T-helper 1 cell (primary cell): ENCODE data around the gene NDUFA3.
"Not testable (repeated sequence)": the region's sequence is repeated elsewhere in the genome, so short reads cannot be mapped to it uniquely, and the experiment has no call there.

Source experiments
- DNase-seq, 5 donors: peaks; one replicate each; pipeline ENCODE4 v3.0.0-alpha.2; 2012 to 2020
- total RNA-seq, 4 donors: gene quantifications; one replicate each; lab custom pipeline; 2026; lab: John Stamatoyannopoulos, UW

Gene NDUFA3
- 12.6 to 25.4 (median 19.1) reads per million in 4 donors for total RNA-seq

GRCh38 chr19:54102421-54103169 lies at the start of gene NDUFA3:
TSS of gene NDUFA3 (plus strand) at chr19:54102855. CDS start at chr19:54102879, 24 bp downstream.
- peak; percentile 96 to 99 (median 98) for DNase-seq

- DNase-seq: no peak
Observed at GRCh38 chr19:54062643-54063042, 40.0 kb upstream of the NDUFA3 start.

- DNase-seq: no peak
Observed at GRCh38 chr19:54063350-54064116, 39.1 kb upstream of the NDUFA3 start, which contains the start of gene VSTM1. TSS of gene VSTM1 (minus strand) at chr19:54063897. CDS start at chr19:54063777, 120 bp downstream.

GRCh38 chr19:54069470-54069869 lies 33.2 kb upstream of the NDUFA3 start:
- no peak for DNase-seq

GRCh38 chr19:54073829-54074228 lies 28.8 kb upstream of the NDUFA3 start:
- DNase-seq: no peak

- no peak for DNase-seq
Observed at GRCh38 chr19:54074851-54075250, 27.8 kb upstream of the NDUFA3 start.

GRCh38 chr19:54077334-54077733 lies 25.3 kb upstream of the NDUFA3 start:
- DNase-seq: no peak

- DNase-seq: no peak
Observed at GRCh38 chr19:54081032-54081431, 21.6 kb upstream of the NDUFA3 start, which contains the start of gene TARM1. TSS of gene TARM1 (minus strand) at chr19:54081365. CDS start at chr19:54081340, 25 bp downstream.

- no peak for DNase-seq
Observed at GRCh38 chr19:54084410-54084809, 18.2 kb upstream of the NDUFA3 start.

- no peak for DNase-seq
Observed at GRCh38 chr19:54094426-54095000, 8.1 kb upstream of the NDUFA3 start.

GRCh38 chr19:54095136-54095858 lies 7.4 kb upstream of the NDUFA3 start:
- no peak for DNase-seq

- DNase-seq: peak in 4 of 5 donors; percentile 15 to 55 (median 38)
Observed at GRCh38 chr19:54095859-54096616, 6.6 kb upstream of the NDUFA3 start.

- DNase-seq: peak in 1 of 5 donors; percentile 44
Observed at GRCh38 chr19:54096617-54097106, 6.0 kb upstream of the NDUFA3 start.

GRCh38 chr19:54099190-54099902 lies 3.3 kb upstream of the NDUFA3 start:
- DNase-seq: no peak

- not testable (repeated sequence) for DNase-seq
Observed at GRCh38 chr19:54099903-54100255, 2.8 kb upstream of the NDUFA3 start.

- no peak for DNase-seq
Observed at GRCh38 chr19:54100561-54100960, 2.1 kb upstream of the NDUFA3 start, which contains the start of gene OSCAR. TSS of gene OSCAR (minus strand) at chr19:54100803. CDS start at chr19:54100792, 11 bp downstream.

GRCh38 chr19:54104998-54105715 lies 2.5 kb downstream of the NDUFA3 start:
- no peak for DNase-seq

GRCh38 chr19:54105796-54106195 lies 3.1 kb downstream of the NDUFA3 start:
- no peak for DNase-seq

- DNase-seq: no peak
Observed at GRCh38 chr19:54106716-54107115, 4.1 kb downstream of the NDUFA3 start.

GRCh38 chr19:54107876-54108490 lies 5.3 kb downstream of the NDUFA3 start:
- no peak for DNase-seq
